ENCODE results near the gene SLC25A3. TPM values are rescaled to one million over a fixed set of nuclear protein-coding genes. Genes with fewer than 3 reads are reported as not detected.
A peak's percentile ranks its signal among the peaks of the same experiment; 100 is the strongest.

Gene SLC25A3
- total and polyA plus RNA-seq, 4 donors = 223 to 400 (median 292) TPM

DNA sequence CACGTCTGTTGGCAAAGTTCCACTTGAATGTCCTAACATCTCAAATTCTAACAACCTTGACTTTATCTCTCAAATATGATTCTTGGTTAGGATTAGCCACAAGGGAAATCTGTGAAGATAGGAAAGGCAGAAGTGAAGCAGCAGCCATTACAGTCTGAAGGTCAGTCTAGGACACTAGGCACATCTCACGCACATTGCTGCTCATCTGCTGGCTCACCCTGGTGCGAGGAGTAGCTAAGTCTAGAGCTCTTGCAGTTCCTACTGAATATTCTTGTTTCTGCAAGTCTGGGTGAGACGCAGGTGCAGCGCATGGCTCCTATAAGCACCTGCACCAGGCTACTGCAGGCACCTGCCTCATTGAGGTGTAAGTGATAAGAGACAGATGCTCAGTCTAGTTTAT is 6.4 kb upstream of the SLC25A3 start (continued):
- TF ChIP-seq ZBTB33 (IDR thresholded peaks at IDR 0.05) (no peak), HNF4G (IDR thresholded peaks at IDR 0.05) (no peak), FOXA1 (IDR thresholded peaks at IDR 0.05) (no peak), MAX (IDR thresholded peaks at IDR 0.05) (no peak), RXRA (IDR thresholded peaks at IDR 0.05) (no peak), RAD21 (IDR thresholded peaks at IDR 0.05) (no peak), NR2F2 (IDR thresholded peaks at IDR 0.05) (no peak)

DNA sequence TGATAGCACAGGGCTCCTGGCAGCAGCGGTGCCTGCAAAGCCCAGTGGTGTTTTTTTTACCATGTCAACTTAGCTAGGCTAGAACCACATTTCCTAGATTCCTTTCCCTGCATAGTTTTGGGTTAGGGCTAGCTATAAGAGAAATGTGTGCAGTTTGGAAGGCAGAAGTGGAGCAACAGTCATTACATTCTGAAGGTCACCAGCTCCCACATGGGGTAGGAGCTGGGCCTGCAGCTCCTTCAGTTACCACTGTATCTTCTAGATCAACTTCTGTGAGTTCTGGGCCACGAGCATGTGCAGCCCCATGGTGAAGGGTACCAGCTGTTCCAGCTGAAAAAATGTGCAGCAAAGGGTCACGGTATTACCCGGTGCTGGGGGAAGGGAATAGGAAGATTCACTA is 2.3 kb upstream of the SLC25A3 start:
- Histone ChIP-seq H3K9ac (ENCODE audit: low read depth in 1 of 2, low read length in 2 of 2) (peak overlapping the region in 1 of 2 donors; percentile 27), H3K27me3 (ENCODE audit: control insufficient read depth in 4 of 4, insufficient read depth in 4 of 4, low read length in 3 of 4) (no peaks in the 10 kb centered on the region), H3K36me3 (ENCODE audit: control insufficient read depth in 4 of 4, insufficient read depth in 3 of 4, low read depth in 1 of 4, low read length in 3 of 4) (peaks cover 0 to 8% (median 0%) of the 10 kb centered on the region in 4 donors), H3K9me3 (ENCODE audit: control insufficient read depth in 4 of 4, low read length in 3 of 4) (no peaks in the 10 kb centered on the region), H3K4me3 (ENCODE audit: low read depth in 1 of 3, low read length in 3 of 3) (no peak overlapping the region), H3K27ac (ENCODE audit: low read depth in 1 of 2, low read length in 2 of 2) (no peak overlapping the region), H3K4me1 (ENCODE audit: control insufficient read depth in 4 of 4, insufficient read depth in 4 of 4, low read length in 3 of 4) (peaks cover 0 to 14% (median 7%) of the 10 kb centered on the region in 4 donors)
- no peak for DNase-seq (ENCODE audit: low spot score)
- 91% methylated on average over 4 of the region's 4 CpGs for WGBS
- TF ChIP-seq YY1 (IDR thresholded peaks at IDR 0.05) = no peak

DNA sequence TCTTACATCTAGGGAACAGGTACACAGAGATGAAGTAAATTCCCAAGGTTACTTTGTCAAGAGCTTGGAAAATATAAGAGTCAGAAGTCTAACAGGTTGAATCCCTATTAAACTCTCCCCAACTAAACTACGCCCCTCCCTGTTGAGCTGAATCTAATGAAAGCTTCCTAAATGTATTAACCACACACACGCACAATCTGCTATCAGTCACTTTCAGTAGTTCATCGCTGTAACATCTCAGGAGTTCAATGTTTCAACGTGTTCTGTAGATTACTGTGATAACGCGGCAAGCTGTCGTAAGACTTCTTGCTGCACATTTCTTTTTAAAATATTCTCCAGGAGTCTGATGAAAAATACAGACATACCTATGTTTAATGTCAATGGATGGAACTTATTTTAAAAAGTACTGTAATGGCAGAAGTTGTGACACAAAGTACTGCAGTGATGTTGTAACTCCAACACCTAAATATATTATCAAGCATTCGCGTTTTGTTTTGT is 612 bp upstream of the SLC25A3 start:
- H3K9me3 ChIP-seq (ENCODE audit: control insufficient read depth in 4 of 4, low read length in 3 of 4) = no peaks in the 10 kb centered on the region
- peaks cover 2 to 20% (median 10%) of the 10 kb centered on the region in 4 donors for H3K36me3 ChIP-seq (ENCODE audit: control insufficient read depth in 4 of 4, insufficient read depth in 3 of 4, low read depth in 1 of 4, low read length in 3 of 4)
- peak overlapping the region; percentile 95 to 98 for H3K27ac ChIP-seq (ENCODE audit: low read depth in 1 of 2, low read length in 2 of 2)
- TF ChIP-seq HNF4G (IDR thresholded peaks at IDR 0.05) = no peak
- TF ChIP-seq JUND (IDR thresholded peaks at IDR 0.05) = no peak
- TF ChIP-seq RAD21 (IDR thresholded peaks at IDR 0.05) = peak in 1 of 2 donors; percentile 4
- TF ChIP-seq TAF1 (conservative IDR thresholded peaks at IDR 0.05) = peak; percentile 64
- H3K27me3 ChIP-seq (ENCODE audit: control insufficient read depth in 4 of 4, insufficient read depth in 4 of 4, low read length in 3 of 4) = no peaks in the 10 kb centered on the region
- H3K4me3 ChIP-seq (ENCODE audit: low read depth in 1 of 3, low read length in 3 of 3) = peak overlapping the region; percentile 31 to 83 (median 57)
- no peak for DNase-seq (ENCODE audit: low spot score)
- peaks cover 0 to 14% (median 7%) of the 10 kb centered on the region in 4 donors for H3K4me1 ChIP-seq (ENCODE audit: control insufficient read depth in 4 of 4, insufficient read depth in 4 of 4, low read length in 3 of 4)
- WGBS = 28% methylated on average over 9 of the region's 9 CpGs
- peak overlapping the region; percentile 55 to 91 for H3K9ac ChIP-seq (ENCODE audit: low read depth in 1 of 2, low read length in 2 of 2)

GRCh38 chr12:98594050-98594835 is 757 bp downstream of the SLC25A3 start:
- peak; percentile 66 for DNase-seq (ENCODE audit: low spot score)
- Histone ChIP-seq H3K4me1 (ENCODE audit: control insufficient read depth in 4 of 4, insufficient read depth in 4 of 4, low read length in 3 of 4) (peaks cover 0 to 14% (median 7%) of the 10 kb centered on the region in 4 donors), H3K36me3 (ENCODE audit: control insufficient read depth in 4 of 4, insufficient read depth in 3 of 4, low read depth in 1 of 4, low read length in 3 of 4) (peaks cover 4 to 27% (median 18%) of the 10 kb centered on the region in 4 donors), H3K9me3 (ENCODE audit: control insufficient read depth in 4 of 4, low read length in 3 of 4) (no peaks in the 10 kb centered on the region), H3K4me3 (ENCODE audit: low read depth in 1 of 3, low read length in 3 of 3) (peak overlapping the region; percentile 89 to 98 (median 94)), H3K27me3 (ENCODE audit: control insufficient read depth in 4 of 4, insufficient read depth in 4 of 4, low read length in 3 of 4) (no peaks in the 10 kb centered on the region), H3K27ac (ENCODE audit: low read depth in 1 of 2, low read length in 2 of 2) (peak overlapping the region; percentile 95 to 98), H3K9ac (ENCODE audit: low read depth in 1 of 2, low read length in 2 of 2) (peak overlapping the region; percentile 84 to 95)
- under 1% methylated on average over 35 of the region's 35 CpGs for WGBS
- TF ChIP-seq FOXA1 (IDR thresholded peaks at IDR 0.05) = no peak
- peak; percentile 25 to 50 for TF ChIP-seq RXRA (IDR thresholded peaks at IDR 0.05)

Data from liver (tissue), 9 donors.